ENCODE data around the gene FAM53A. TPM values are rescaled to one million over a fixed set of nuclear protein-coding genes. Genes with fewer than 3 reads are reported as not detected.

The FAM53A gene
- total and polyA plus RNA-seq, 2 of the 4 experiments (the other 2 are of a cell fraction), result 2.0 to 3.1 TPM

DNA sequence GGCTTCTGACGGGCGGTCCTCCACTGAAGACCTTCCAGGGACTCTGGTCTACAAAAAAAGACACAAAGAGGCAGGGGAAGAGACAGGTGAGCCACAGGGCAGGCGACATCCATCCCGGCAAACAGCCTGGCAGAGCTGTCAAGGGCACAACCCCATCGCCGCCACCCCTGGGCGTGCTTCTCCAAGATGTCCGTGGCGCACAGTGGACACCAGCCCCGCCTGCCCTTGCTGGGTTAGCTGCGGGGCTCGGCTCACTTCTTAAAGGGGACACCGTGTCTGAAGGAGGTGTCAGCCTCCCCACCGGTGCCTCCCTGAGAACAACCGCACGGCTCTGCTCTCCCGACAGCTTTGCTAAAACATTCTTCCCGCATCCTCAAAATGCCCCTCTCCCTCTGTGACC lies 28.4 kb downstream of the FAM53A start:
- Histone ChIP-seq H4K91ac (ENCODE audit: insufficient read depth, low read depth, low read length) (no peak overlapping the region), H2AK9ac (replicated peaks; ENCODE audit: low read depth, low read length, poor library complexity) (no peak overlapping the region), H3K56ac (ENCODE audit: extremely low read depth, insufficient read depth, low read length) (no peak overlapping the region), H3K79me1 (ENCODE audit: low read depth in 1 of 2, low read length in 2 of 2) (peaks cover 0 to 4% of the 10 kb centered on the region in 2 experiments; a peak in 1 of 4 replicates), H3K14ac (replicated peaks; ENCODE audit: low read depth, low read length) (no peak overlapping the region), H3K9me3 (ENCODE audit: control insufficient read depth, insufficient read depth, low read length) (no peaks in the 10 kb centered on the region), H2BK15ac (ENCODE audit: low read depth, low read length) (no peak overlapping the region), H3K23ac (ENCODE audit: low read depth, low read length) (no peak overlapping the region), H3K27me3 (ENCODE audit: control insufficient read depth, insufficient read depth, low read length) (no peaks in the 10 kb centered on the region), H3K4me3 (ENCODE audit: insufficient read depth, low read depth, low read length) (no peak overlapping the region), H3K27ac (ENCODE audit: insufficient read depth, low read length) (no peak overlapping the region), H4K5ac (ENCODE audit: low read depth, low read length) (no peak overlapping the region), H2AFZ (replicated peaks; ENCODE audit: low read length, poor library complexity) (no peak overlapping the region), H2AK5ac (ENCODE audit: low read depth, low read length) (no peak overlapping the region), H4K20me1 (ENCODE audit: insufficient read depth, low read length) (peaks cover 4% of the 10 kb centered on the region), H3K4me2 (ENCODE audit: low read depth, low read length) (no peak overlapping the region), H3K4ac (ENCODE audit: low read depth, low read length) (no peak overlapping the region), H4K8ac (ENCODE audit: low read depth in 2 of 2, low read length in 2 of 2) (no peak overlapping the region), H2BK20ac (ENCODE audit: low read depth, low read length) (no peak overlapping the region), H3K9me1 (ENCODE audit: insufficient read depth, low read length) (peaks cover 14% of the 10 kb centered on the region), H3K4me1 (ENCODE audit: control insufficient read depth, insufficient read depth, low read length) (no peaks in the 10 kb centered on the region), H2BK5ac (ENCODE audit: low read depth, low read length, poor library complexity, severe bottlenecking) (no peak overlapping the region), H3K9ac (ENCODE audit: low read depth, low read length) (no peak overlapping the region), H3K18ac (ENCODE audit: low read depth, low read length) (no peak overlapping the region), H2BK120ac (ENCODE audit: low read depth, low read length) (no peak overlapping the region), H3K36me3 (ENCODE audit: control insufficient read depth, insufficient read depth, low read length) (no peaks in the 10 kb centered on the region)
- ChIA-PET POLR2A (ENCODE audit: unreplicated experiment) (no interaction called here), CTCF (no interaction called here)
- TF ChIP-seq, protein P1, sequence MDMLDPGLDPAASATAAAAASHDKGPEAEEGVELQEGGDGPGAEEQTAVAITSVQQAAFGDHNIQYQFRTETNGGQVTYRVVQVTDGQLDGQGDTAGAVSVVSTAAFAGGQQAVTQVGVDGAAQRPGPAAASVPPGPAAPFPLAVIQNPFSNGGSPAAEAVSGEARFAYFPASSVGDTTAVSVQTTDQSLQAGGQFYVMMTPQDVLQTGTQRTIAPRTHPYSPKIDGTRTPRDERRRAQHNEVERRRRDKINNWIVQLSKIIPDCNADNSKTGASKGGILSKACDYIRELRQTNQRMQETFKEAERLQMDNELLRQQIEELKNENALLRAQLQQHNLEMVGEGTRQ (IDR thresholded peaks at IDR 0.05; ENCODE audit: low read depth, low read length), result no peak
- TF ChIP-seq RFX5 (IDR thresholded peaks at IDR 0.05; ENCODE audit: low read depth, low read length) (no peak), CHD1 (IDR thresholded peaks at IDR 0.05; ENCODE audit: low read depth, low read length) (no peak), BHLHE40 (IDR thresholded peaks at IDR 0.05; ENCODE audit: low read depth, low read length) (no peak), CEBPB (IDR thresholded peaks at IDR 0.05; ENCODE audit: low read depth, low read length) (no peak), RCOR1 (IDR thresholded peaks at IDR 0.05; ENCODE audit: insufficient replicate concordance, low read length) (no peak), SMC3 (IDR thresholded peaks at IDR 0.05; ENCODE audit: low read depth, low read length) (no peak), FOS (IDR thresholded peaks at IDR 0.05; ENCODE audit: low read depth, low read length) (no peak), RAD21 (IDR thresholded peaks at IDR 0.05; ENCODE audit: low read length) (no peak), MXI1 (IDR thresholded peaks at IDR 0.05; ENCODE audit: borderline replicate concordance, low read depth, low read length) (no peak), POLR2A (IDR thresholded peaks at IDR 0.05; ENCODE audit: low read depth, low read length) (no peak), MAZ (IDR thresholded peaks at IDR 0.05; ENCODE audit: borderline replicate concordance, low read depth, low read length) (no peak), NFE2L2 (IDR thresholded peaks at IDR 0.05; ENCODE audit: low read depth, low read length) (no peak), MAFK (IDR thresholded peaks at IDR 0.05; ENCODE audit: low read depth, low read length) (no peak)
- TF ChIP-seq, protein P2, sequence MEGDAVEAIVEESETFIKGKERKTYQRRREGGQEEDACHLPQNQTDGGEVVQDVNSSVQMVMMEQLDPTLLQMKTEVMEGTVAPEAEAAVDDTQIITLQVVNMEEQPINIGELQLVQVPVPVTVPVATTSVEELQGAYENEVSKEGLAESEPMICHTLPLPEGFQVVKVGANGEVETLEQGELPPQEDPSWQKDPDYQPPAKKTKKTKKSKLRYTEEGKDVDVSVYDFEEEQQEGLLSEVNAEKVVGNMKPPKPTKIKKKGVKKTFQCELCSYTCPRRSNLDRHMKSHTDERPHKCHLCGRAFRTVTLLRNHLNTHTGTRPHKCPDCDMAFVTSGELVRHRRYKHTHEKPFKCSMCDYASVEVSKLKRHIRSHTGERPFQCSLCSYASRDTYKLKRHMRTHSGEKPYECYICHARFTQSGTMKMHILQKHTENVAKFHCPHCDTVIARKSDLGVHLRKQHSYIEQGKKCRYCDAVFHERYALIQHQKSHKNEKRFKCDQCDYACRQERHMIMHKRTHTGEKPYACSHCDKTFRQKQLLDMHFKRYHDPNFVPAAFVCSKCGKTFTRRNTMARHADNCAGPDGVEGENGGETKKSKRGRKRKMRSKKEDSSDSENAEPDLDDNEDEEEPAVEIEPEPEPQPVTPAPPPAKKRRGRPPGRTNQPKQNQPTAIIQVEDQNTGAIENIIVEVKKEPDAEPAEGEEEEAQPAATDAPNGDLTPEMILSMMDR (conservative IDR thresholded peaks at IDR 0.05; ENCODE audit: low read depth, low read length), result no peak
- TF ChIP-seq, protein P3, sequence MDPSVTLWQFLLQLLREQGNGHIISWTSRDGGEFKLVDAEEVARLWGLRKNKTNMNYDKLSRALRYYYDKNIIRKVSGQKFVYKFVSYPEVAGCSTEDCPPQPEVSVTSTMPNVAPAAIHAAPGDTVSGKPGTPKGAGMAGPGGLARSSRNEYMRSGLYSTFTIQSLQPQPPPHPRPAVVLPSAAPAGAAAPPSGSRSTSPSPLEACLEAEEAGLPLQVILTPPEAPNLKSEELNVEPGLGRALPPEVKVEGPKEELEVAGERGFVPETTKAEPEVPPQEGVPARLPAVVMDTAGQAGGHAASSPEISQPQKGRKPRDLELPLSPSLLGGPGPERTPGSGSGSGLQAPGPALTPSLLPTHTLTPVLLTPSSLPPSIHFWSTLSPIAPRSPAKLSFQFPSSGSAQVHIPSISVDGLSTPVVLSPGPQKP (IDR thresholded peaks at IDR 0.05; ENCODE audit: borderline replicate concordance, low read depth, low read length), result no peak
- DNase-seq (no peak), ATAC-seq (ENCODE audit: low read depth) (no peak)
- no TSS peak for BruUV-seq (replicated peaks)
- WGBS, 2 experiments (ENCODE audit: extremely low coverage in 2 of 2, insufficient read length in 1 of 2), result 75% methylated on average over 16 of the region's 18 CpGs; no CpG with 5 or more reads in 1 of the 2 experiments
- in situ Hi-C loops (cut with MboI; ENCODE audit: low sequenced_read_pairs) (no loop called here), intact Hi-C loops (cut with micrococcal nuclease) (no loop called here), dilution Hi-C loops (cut with HindIII; ENCODE audit: low sequenced_read_pairs, unreplicated experiment) (no loop called here)
